IPS DF 19.7 (cell line): Measurements from ENCODE around the gene HTATIP2.
"Not testable (repeated sequence)": the region's sequence is repeated elsewhere in the genome, so short reads cannot be mapped to it uniquely, and the experiment has no call there.

Experiments
- DNase-seq: peaks from one replicate; pipeline ENCODE4 v3.0.0-alpha.2; 2013; ENCODE audit warnings: low read depth, low spot score

Gene HTATIP2

DNA sequence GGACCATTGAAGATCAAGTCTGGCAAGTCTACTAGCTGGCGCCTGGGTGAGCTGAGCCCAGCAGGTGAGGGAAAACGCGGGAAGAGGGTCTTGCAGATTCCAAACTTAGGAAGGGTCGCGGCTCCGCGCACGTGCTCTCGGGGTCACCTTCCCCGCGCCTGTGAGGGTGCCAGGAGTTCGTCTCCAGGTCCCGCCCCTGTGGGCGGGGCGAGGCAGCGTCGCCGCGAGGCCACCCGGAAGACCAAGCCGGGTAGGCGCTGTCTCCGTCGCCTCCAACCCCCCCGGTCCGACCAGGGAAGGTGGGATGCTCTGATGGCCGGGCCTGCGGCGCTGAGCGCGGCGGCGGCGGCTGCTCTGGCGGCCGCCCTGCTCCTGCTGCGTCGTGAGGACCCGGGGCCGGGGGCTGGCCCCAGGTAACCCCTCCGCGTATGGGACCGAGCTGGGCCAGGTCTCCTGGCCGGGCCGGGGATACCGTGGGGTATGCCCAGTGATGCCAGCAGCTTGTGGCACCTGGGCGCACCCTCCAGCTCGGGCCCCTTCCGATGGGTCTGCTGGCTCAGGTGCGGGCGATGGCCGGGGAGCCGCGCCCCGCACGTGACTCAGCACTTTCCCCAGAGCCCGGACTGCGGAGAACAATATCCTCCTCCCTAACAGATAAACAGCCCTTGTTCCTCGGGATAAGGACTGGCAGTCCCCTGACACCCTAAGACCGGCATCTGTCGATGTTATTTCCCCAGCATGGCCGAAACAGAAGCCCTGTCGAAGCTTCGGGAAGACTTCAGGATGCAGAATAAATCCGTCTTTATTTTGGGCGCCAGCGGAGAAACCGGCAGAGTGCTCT is at the start of gene HTATIP2:
TSS of gene HTATIP2 (plus strand) at position 215 of the 841 bp plus-strand sequence. CDS start at position 739, 524 bp downstream.
- no peak for DNase-seq

DNA sequence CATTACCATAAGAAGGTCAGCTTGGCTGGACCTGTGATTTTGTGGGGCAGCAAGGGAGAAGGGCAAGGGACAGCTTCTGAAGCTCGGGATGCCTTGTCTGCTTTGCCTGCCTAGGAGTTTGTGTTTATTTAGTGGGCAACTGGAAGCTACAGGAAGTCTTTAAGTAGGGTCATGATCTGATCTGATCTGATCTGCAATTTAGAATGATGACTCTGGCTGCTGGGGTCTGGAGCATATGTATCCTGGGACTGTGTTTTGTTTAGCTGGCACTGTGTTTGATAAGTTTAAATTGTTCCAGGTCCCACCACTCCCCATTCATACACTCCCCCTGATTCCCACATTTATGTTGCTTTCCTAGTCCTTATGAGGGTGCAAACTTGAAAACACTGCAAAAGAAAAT is 47.7 kb upstream of the HTATIP2 start:
- DNase-seq: no peak

DNA sequence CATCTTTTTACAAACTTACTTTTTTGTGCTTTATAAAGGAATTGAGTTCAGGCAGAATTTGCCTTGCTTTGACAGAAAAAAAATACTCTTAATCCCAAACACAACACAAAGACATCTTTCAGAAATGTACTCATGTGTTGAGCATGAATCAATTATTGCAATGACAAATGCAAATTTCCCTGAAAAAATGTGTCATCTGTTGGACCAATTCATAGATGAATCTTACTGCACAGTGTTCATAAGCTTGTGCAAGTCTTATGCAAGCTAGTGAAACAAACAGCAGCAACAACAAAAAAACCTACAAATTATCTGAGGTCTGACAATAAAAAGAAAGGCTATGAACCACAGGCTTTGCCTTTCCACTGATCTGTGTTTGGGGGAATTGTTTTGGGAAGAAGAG is 42.3 kb upstream of the HTATIP2 start:
- no peak for DNase-seq

DNA sequence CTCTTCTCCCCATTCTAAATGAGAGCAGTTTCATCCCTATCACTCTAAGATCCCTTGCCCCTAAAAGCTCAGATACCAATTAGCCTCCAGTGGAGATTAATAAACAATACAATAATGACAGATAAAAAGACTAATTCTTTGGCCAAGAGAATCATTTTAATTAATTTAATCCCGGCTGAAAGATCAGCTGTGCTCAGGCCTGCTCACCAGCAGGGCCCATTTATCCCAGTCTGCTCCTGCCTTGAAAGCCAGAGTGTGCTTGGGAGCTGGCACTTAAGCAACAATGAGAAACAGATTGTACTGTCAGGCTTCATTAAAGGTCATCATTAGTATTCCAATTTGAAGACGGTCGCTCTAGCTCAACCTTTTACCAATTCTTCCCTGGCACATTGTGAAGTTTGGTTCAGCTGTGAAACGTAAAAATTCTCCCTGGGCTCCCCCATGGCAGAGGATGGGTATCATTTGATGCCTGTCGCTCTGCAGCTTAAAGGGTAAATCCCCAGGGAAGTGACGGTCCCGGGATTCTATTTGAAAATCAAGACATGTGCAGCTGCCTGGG is 36.1 kb upstream of the HTATIP2 start:
- no peak for DNase-seq

DNA sequence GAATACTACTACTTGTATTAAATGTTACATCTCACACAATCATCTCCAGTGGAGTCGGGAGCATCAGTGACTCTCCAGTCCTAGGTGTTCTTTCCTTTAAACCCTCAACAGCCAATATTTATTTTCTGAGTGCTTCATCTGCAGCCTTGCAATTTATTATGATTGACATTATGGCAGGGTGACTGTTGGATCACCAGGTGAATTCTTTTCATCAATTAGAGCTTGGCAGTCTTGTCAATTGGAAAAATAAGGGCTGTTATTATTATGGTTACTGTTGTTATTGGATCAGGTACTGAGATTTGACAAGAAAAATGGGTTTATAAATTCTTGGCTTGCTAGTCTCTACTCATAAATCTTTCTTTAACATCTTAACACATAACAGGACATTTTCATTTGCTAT is 27.5 kb upstream of the HTATIP2 start:
- DNase-seq: no peak

DNA sequence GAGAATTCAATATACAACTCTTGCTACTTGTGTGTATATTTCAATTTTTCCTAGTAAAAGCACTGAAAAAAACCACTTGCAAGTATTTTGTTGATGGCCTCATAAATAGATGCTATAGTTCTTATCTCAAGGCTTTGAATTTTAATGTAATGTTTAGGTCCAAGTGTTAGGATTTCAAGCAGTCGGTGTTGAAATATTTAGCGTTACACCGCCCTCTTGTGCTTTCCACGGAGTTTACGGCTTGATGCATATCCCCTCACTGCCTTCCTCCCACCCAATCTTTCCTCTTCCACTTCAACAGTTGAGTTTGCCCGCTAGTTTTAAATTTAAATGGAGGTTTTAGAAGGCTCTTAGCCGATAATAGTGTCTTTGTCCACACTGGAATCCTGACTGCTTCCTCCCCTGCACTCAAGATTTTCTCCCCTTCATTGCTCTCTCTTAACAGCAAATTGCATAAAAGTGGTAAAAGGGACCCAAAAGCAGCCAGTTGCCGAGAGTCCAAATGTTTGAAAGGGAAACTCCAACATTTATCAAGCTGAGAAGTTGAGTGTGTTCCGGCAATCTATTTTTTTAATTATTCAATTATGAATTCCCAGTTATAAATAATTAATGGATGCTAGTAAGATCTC is 25.9 kb upstream of the HTATIP2 start:
- DNase-seq: no peak

DNA sequence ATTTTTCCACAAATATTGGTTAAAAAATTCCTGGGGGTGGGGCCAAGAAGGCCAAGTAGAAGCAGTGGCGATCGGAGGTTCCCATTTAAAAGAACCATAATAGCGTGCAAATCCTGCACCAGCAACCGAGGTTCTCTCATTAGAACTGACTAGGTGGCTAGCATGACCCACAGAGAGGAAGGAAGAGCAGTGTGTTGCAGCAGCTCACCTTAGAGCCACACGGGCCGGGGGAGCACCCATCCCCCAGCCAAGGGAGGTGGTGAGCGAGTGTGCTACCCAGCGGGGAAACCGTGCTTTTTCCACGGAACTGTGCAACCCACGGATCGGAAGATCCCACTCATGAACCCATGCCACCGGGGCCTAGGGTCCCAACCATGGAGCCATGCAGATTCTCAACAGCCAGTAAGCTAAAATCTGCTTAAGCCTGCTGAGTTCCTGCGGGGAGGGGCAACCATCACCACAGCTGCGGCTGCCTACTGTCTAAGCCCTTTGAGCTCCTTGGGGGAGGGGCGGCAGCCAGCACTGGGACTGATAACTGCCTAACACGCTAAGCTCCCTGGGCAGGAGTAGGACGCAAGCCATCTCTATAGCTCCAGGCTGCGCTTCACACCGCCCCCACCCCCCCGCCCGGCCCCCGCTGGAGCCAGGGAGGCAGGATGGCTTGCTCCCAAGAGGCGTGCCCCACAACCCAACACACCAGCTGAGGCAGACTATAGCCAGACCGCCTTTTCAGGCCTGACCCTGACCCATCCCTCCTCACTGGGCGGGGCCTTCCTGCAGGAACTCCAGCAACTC is 21.0 kb upstream of the HTATIP2 start:
- peak; percentile 85 for DNase-seq

DNA sequence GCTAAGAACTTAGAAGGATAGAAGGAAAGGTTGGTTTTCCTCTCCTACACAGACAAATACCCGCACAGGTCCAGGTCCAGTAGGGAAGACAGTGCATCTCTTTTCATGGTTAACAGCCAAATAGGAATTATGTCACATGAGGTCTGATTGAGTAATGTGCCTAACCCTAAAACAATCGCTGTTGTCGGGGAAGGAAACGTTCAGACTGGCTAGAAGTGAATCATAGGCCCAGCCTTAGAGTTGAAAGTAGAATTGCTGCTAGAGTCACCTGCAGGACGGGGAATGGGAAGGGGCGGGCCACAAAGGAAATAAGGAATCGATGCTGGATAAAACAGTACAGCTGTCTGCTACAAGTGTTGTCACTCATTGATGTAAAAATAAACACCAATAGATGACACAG is 12.4 kb upstream of the HTATIP2 start:
- DNase-seq: no peak

DNA sequence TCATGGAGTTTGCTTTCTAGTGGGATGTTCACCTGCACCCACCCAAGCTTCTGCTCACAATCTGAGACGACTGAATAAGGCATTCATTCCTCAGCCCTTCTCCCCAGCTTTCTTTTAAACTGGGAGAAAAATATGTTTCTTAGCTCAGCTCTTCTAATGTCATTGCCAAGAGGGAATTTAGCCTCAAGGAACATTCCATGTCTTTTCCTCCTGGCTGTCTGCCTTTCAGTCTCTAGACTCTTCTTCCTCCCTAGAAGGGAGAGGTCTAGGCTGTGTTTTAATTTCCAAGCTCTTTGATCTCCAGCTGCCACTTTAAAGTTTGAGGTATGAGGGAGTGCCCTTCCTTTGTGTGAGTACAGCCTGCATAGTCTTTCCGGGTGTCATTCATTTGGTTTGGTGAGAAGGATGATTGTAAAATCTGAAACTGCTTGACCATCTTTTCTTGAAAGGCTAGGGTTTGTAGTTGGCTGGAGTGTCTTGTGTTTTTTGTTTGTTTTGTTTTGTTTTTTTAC is 11.7 kb upstream of the HTATIP2 start:
- no peak for DNase-seq

DNA sequence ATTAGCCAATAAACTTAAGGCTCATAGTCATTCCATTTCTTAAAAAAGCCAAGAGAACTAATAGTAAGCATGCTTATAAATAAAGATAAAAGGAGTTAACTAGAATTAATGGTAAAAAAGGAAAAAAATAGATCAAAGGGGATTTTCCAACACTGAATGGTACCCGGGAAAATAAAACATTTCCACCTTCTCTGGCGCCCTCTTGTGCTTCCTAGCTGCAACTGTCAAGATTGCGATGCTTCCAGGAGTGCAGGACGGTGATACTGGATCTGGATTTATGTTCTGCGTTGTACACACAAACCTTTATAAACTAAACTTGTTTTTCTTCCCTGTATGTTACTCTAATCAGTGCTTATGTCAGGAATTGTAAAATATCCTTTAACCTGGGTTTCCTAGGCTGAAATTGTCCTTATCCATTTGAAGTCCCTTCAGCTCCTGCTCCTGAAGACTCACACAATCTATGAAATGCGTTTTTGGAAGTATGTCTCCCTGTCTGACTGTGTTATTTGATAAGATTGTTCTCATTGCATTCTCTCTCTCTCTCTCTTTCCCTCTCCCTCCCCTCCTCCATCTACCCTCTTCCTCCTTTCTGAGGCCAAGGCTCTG is 9.6 kb upstream of the HTATIP2 start:
- DNase-seq: no peak

DNA sequence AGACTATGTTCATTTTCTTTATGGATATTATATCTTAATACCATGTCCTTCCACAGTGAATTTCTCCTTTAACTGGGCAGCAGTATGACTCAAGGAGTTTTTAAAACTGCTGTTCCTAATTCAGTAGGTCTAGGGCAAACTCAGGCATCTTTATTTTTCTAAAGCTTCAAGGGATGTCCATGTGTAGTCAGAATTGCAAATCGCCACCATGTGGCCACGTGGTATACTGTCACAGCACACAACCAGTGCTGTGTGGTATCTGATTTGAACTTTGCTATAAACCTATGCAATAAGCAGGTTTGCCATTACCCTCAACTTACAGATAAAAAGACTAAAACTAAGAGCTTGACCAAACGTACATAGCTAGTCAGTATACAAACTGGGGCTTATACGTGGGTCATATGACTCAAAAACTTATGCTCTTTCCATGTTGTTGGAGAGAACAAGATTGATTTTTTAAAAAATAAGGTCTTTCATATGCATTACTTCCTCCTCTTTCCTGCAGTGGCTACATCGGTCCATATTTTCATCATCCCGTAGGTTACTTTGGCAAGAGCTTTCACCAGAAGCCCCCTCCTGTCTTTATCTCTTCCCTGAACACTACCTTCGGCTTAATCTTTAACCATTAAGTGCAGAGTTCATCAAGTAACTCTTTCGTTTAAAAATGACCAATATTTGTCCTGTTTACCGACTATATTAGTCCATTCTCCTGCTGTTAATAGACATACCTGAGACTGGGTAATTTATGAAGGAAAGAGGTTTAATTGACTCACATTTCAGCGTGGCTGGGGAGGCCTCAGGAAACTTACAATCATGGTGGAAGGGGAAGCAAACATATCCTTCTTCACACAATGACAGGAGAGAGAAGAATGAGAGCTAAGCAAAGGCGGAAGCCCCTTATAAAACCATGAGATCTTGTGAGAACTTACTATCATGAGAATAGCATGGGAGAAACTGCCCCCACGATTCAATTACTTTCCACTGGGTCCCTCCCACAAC is 8.0 kb upstream of the HTATIP2 start:
- DNase-seq: no peak

DNA sequence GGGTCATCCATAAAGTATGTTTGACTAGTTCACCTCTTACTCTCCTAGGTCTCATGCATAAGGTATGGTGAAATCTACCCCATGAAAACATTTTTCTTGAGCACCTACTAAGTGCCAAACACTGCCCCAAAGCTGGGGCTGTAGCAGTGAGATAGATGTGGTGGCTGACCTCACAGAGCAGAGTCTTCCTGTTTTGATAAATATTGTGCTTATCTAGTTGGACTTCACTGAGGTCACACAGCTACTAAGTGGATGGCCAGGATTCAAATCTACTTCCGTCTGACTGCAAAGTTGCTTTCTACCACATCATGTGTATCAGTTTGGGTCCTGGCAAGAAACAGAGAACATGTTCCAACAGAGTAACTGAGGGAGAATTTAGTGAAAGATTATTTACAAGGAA is 6.4 kb upstream of the HTATIP2 start:
- no peak for DNase-seq

DNA sequence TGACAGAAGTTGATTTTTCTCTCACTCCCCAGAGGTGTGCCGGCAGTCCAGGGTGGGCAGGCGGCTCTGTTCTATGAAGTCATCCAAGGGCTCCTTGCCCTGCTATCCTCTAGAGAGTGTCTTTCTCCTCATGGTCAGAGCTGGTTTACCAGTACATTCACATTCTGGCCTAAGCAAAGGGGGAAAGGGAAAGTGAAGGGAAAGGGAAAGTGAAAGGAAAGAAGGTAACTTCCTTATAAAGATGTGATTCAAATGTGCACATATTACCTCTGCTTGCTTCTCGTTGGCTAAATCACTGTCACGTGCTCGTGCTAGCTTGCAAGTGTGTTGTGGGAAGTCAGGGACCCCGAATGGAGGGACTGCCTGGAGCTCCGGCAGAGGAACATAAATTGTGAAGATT is 2.9 kb upstream of the HTATIP2 start:
- DNase-seq: no peak

DNA sequence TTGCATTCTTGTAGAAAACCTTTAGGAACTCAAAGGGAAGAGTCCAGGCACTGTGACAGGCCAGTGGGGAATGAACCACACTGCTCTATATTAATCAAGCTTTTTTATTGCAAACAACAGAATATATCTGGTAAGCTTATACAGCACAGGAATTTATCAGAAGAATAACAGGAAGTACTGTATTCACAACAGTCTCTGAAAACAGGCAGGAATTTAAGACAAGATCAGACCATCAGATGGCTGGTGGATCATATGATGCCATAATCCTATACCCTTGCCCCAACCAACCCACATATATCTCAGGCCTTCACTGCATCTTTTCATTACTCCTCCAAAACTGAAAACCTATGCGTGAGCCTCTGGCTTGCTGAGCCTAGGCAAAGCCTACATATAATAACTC is 1.0 kb upstream of the HTATIP2 start:
- DNase-seq: no peak

DNA sequence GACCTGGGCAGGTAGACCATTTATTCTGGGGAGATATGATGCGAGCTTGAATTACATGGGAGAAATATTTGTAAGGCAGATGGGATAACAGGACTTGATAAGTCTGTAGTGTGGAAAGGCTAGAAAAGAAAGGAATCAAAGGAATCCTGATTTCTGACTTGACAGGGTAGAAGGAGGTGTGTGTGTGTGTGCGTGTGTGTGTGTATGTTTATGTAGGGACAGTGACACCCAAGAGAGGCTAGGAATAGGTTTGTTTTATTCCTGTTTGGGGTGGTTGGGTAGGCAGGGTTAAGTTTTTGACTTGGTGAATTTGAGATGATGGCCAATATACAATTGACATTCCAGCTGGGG is 390 bp upstream of the HTATIP2 start:
- no peak for DNase-seq

DNA sequence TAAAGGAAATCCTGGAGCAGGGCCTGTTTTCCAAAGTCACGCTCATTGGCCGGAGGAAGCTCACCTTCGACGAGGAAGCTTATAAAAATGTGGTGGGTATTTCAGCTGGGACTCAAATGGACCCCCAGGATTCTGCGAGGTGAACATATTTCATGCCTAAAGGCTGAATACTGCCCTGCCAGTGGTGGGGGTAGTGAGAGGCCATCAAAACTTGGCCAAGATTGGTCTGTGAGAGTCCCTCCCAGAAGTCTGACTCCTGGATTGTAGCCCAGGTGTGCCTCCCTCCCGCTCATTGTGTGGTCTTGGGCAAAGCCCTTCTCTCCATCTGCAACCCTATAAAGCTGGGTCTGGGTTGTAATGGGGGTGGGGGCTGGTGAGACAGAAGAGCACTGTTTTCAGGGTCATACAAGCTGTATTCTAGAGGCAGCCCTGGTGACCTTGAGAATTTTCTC is 853 bp downstream of the HTATIP2 start:
- no peak for DNase-seq

DNA sequence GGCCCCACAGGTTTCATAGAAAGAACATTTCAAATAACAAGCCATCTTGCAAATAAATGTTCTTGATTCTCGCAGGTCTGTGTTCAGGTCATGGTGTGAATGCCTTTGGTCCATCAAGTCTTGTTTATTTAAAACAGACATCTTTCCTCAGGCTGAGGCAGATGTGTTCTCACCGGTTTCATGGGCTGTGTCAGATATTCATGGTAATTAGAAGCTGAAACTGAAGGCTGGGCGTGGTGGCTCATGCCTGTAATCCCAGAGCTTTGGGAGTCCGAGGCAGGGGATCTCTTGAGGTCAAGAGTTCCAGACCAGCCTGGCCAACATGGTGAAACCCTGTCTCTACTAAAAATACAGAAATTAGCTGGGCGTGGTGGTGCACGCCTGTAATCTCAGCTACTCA is 2.0 kb downstream of the HTATIP2 start:
- not testable (repeated sequence) for DNase-seq

DNA sequence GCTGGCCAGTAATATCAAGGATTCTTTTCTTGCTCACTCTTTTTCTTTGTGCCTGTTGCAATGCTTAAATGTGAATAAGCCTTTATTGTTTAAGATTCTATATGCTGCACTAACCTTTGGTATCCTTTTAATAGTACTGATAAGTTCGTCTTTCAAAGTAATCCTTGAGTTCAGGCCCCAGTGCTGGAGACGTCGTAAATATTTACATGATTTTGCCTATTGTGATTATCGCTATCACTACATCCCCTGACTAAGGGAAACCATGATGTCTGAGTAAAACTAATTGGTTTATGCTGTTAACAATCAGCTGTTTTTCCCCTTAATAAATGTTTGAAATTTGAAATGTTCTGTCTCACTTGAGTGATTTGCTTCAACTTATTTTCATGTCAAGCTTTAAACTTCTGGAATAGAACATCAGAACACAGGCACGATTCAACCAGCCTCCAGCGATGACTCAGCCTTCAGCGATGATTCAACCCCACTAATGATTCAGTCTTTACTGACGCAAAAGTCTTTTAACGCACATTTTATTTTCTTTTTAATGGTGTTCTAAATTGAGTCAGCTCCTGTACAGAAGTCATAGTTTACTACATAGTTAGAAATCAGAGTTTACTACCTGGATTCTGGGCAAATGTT is 3.9 kb downstream of the HTATIP2 start:
- no peak for DNase-seq

DNA sequence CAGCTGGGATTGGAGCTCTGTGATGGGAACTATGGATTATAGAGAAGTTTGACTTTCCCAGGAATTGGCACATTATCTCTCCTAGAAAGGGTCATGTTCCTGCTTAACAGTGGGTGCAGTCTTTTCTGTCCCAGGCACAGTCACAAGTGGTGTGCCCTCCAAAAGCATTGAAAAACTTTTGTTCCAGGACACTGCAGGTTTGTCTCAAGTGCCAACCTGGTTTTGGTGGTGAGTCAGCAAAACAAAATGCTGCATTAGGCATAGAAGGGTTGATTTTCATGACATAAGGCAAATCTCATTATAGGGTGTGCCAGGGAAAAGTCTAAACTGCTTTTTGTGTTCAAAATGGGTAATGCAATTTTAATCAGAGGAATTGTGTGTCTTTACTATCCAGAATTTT is 4.9 kb downstream of the HTATIP2 start:
- no peak for DNase-seq

DNA sequence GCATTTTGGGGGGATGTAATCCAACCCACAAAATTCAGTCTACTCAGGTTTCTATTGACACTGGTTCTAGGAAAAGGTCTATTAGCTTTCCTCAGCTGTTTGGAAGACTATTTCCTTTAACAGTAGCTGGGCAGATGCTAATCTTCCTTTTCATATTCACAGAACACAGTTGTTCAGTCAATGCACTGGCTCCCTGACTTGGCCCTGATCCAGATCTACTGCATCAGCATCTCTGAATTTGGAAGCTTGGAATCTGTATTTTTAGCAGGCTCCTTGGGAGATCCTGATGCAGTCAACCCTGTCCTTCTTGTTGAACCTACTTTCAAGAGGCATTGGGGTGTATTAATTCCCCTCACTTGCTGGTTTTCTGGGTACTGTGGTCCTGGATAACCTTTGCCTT is 6.3 kb downstream of the HTATIP2 start:
- no peak for DNase-seq
